ENCODE data around the gene INSR. TPM values are rescaled to one million over a fixed set of nuclear protein-coding genes. Genes with fewer than 3 reads are reported as not detected.

INSR gene
- polyA plus RNA-seq, 2 of the 4 experiments (the other 2 are of a cell fraction): 1.8 to 3.3 TPM

- CTCF ChIA-PET: interaction anchor here (0.6 to 0.7 kb wide), 2 partner anchors 81 to 84 kb away, joined by 3 to 4 read pairs; no protein-coding TSS in a partner anchor
- peaks cover 3% of the 10 kb centered on the region; the same call in 1 of the 3 replicates for H3K4me1 ChIP-seq
- DNase-seq (ENCODE audit: low read depth in 1 of 2, low spot score in 1 of 2) (no peak), FAIRE-seq (no peak), ATAC-seq (no peak)
- H3K27ac ChIP-seq: no peak overlapping the region
- 79% methylated on average over 6 of the region's 6 CpGs for WGBS (ENCODE audit: missing lambda C conversion rate)
- H3K9me3 ChIP-seq: no peaks in the 10 kb centered on the region
- no peak for TF ChIP-seq FOSL2 (IDR thresholded peaks at IDR 0.05)
- no peak for TF ChIP-seq FOSL2 (CRISPR knock-in tag; IDR thresholded peaks at IDR 0.05)
- no peak for TF ChIP-seq POLR2AphosphoS2 (conservative IDR thresholded peaks at IDR 0.05; ENCODE audit: low read length)
- TF ChIP-seq, protein P1, sequence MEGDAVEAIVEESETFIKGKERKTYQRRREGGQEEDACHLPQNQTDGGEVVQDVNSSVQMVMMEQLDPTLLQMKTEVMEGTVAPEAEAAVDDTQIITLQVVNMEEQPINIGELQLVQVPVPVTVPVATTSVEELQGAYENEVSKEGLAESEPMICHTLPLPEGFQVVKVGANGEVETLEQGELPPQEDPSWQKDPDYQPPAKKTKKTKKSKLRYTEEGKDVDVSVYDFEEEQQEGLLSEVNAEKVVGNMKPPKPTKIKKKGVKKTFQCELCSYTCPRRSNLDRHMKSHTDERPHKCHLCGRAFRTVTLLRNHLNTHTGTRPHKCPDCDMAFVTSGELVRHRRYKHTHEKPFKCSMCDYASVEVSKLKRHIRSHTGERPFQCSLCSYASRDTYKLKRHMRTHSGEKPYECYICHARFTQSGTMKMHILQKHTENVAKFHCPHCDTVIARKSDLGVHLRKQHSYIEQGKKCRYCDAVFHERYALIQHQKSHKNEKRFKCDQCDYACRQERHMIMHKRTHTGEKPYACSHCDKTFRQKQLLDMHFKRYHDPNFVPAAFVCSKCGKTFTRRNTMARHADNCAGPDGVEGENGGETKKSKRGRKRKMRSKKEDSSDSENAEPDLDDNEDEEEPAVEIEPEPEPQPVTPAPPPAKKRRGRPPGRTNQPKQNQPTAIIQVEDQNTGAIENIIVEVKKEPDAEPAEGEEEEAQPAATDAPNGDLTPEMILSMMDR (IDR thresholded peaks at IDR 0.05): no peak
- no peak for TF ChIP-seq USF2 (IDR thresholded peaks at IDR 0.05)
- no peak for TF ChIP-seq FOSB (CRISPR knock-in tag; IDR thresholded peaks at IDR 0.05)
- no peak for TF ChIP-seq JUN (IDR thresholded peaks at IDR 0.05)
- TF ChIP-seq RCOR1 (IDR thresholded peaks at IDR 0.05; ENCODE audit: low read depth, low read length): no peak
- no peak for TF ChIP-seq KDM5A (IDR thresholded peaks at IDR 0.05)
- no peak for TF ChIP-seq GATA3 (IDR thresholded peaks at IDR 0.05; ENCODE audit: borderline replicate concordance)
- no peak for TF ChIP-seq HOXB5 (CRISPR knock-in tag; IDR thresholded peaks at IDR 0.05)
- TF ChIP-seq MAX (IDR thresholded peaks at IDR 0.05): no peak
- TF ChIP-seq FOXS1 (CRISPR knock-in tag; IDR thresholded peaks at IDR 0.05): no peak
- TF ChIP-seq CBX2 (IDR thresholded peaks at IDR 0.05; ENCODE audit: borderline replicate concordance, low read depth): no peak
- TF ChIP-seq CBX8 (IDR thresholded peaks at IDR 0.05): no peak
- TF ChIP-seq, protein P2, sequence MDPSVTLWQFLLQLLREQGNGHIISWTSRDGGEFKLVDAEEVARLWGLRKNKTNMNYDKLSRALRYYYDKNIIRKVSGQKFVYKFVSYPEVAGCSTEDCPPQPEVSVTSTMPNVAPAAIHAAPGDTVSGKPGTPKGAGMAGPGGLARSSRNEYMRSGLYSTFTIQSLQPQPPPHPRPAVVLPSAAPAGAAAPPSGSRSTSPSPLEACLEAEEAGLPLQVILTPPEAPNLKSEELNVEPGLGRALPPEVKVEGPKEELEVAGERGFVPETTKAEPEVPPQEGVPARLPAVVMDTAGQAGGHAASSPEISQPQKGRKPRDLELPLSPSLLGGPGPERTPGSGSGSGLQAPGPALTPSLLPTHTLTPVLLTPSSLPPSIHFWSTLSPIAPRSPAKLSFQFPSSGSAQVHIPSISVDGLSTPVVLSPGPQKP (IDR thresholded peaks at IDR 0.05; ENCODE audit: low read depth, low read length): no peak
- TF ChIP-seq, protein P3, sequence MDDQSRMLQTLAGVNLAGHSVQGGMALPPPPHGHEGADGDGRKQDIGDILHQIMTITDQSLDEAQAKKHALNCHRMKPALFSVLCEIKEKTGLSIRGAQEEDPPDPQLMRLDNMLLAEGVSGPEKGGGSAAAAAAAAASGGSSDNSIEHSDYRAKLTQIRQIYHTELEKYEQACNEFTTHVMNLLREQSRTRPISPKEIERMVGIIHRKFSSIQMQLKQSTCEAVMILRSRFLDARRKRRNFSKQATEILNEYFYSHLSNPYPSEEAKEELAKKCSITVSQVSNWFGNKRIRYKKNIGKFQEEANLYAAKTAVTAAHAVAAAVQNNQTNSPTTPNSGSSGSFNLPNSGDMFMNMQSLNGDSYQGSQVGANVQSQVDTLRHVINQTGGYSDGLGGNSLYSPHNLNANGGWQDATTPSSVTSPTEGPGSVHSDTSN (IDR thresholded peaks at IDR 0.05): no peak
- TF ChIP-seq ZC3H11A (IDR thresholded peaks at IDR 0.05): no peak
- no peak overlapping the region for H3K4me3 ChIP-seq
- H3K4me2 ChIP-seq: no peak overlapping the region
- POLR2A ChIA-PET: no interaction called here
Observed at GRCh38 chr19:7288977-7289376, 5.2 kb downstream of the INSR start.

- FAIRE-seq (no peak), DNase-seq (ENCODE audit: low read depth in 1 of 2, low spot score in 1 of 2) (no peak), ATAC-seq (no peak)
- Histone ChIP-seq H3K27ac (no peak overlapping the region), H3K4me2 (no peak overlapping the region), H3K4me3 (no peak overlapping the region), H3K4me1 (peaks cover under 1% of the 10 kb centered on the region; the same call in 1 of the 3 replicates), H3K9me3 (no peaks in the 10 kb centered on the region)
- TF ChIP-seq RCOR1 (IDR thresholded peaks at IDR 0.05; ENCODE audit: low read depth, low read length): no peak
- no peak for TF ChIP-seq TP53 (CRISPR knock-in tag; IDR thresholded peaks at IDR 0.05)
- no peak for TF ChIP-seq ATOH8 (CRISPR knock-in tag; IDR thresholded peaks at IDR 0.05; ENCODE audit: low read depth)
- TF ChIP-seq, protein P1 (IDR thresholded peaks at IDR 0.05): no peak
- TF ChIP-seq RFX5 (IDR thresholded peaks at IDR 0.05): no peak
- no peak for TF ChIP-seq CBX8 (IDR thresholded peaks at IDR 0.05)
- TF ChIP-seq MAFK (IDR thresholded peaks at IDR 0.05; ENCODE audit: partially characterized antibody): no peak
- TF ChIP-seq, protein P4, sequence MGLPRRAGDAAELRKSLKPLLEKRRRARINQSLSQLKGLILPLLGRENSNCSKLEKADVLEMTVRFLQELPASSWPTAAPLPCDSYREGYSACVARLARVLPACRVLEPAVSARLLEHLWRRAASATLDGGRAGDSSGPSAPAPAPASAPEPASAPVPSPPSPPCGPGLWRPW (IDR thresholded peaks at IDR 0.05): no peak
- no peak for TF ChIP-seq CBX2 (IDR thresholded peaks at IDR 0.05; ENCODE audit: borderline replicate concordance, low read depth)
- TF ChIP-seq SREBF2 (IDR thresholded peaks at IDR 0.05): no peak
- TF ChIP-seq BHLHE40 (IDR thresholded peaks at IDR 0.05; ENCODE audit: low read depth, low read length): no peak
- no peak for TF ChIP-seq MAZ (IDR thresholded peaks at IDR 0.05; ENCODE audit: borderline replicate concordance, low read depth, low read length)
- no peak for TF ChIP-seq EHMT2 (IDR thresholded peaks at IDR 0.05; ENCODE audit: low read depth)
- TF ChIP-seq USF2 (IDR thresholded peaks at IDR 0.05): no peak
- TF ChIP-seq KDM5A (IDR thresholded peaks at IDR 0.05): no peak
- no peak for TF ChIP-seq POLR2AphosphoS2 (conservative IDR thresholded peaks at IDR 0.05; ENCODE audit: low read length)
- TF ChIP-seq FOXS1 (CRISPR knock-in tag; IDR thresholded peaks at IDR 0.05): no peak
- TF ChIP-seq FOSB (CRISPR knock-in tag; IDR thresholded peaks at IDR 0.05): no peak
- TF ChIP-seq EP300 (IDR thresholded peaks at IDR 0.05): no peak
- 94% methylated on average over 1 of the region's 1 CpG for WGBS (ENCODE audit: missing lambda C conversion rate)
- ChIA-PET CTCF (interaction anchor here (0.7 kb wide), 1 partner anchor 83 kb away, joined by 4 read pairs; no protein-coding TSS in a partner anchor), POLR2A (no interaction called here)
Observed at GRCh38 chr19:7288131-7288530, 6.1 kb downstream of the INSR start.

Data from A549 (cell line).